IMR-90 (cell line): ENCODE results near the gene TPST1. TPM values are rescaled to one million over a fixed set of nuclear protein-coding genes. Genes with fewer than 3 reads are reported as not detected.

Experiments
- ATAC-seq: fragments of 200-7000 bp; cut with Tn5 transposase; 2 replicates; pipeline ENCODE4 v1.9.1; 2020; ENCODE audit warnings: low read depth, mild to moderate bottlenecking, moderate library complexity
- BruUV-seq: library from RNA; stranded (reverse); fragments of 400-500 nt; replicated peaks from 2 replicates; lab custom pipeline; 2021; lab: Mats Ljungman, UMichigan
- CTCF ChIA-PET: fragments of 300-600 bp; formaldehyde crosslinking; extraction: SDS; loops from one replicate; lab custom pipeline; 2021; ENCODE audit warnings: antibody characterized with exemption; lab: Yijun Ruan, JAX
- POLR2A ChIA-PET: fragments of 300-600 bp; sonication (Branson Sonifier 250); formaldehyde crosslinking; loops from one replicate; lab custom pipeline; 2022; ENCODE audit warnings: antibody characterized with exemption; ENCODE audit not compliant: unreplicated experiment; lab: Charles Lee
- DNase-seq: peaks from one replicate; pipeline ENCODE4 v3.0.0; 2013
- H2AFZ ChIP-seq: replicated peaks from 2 replicates; pipeline ENCODE3; 2013; ENCODE audit warnings: low read length, mild to moderate bottlenecking; ENCODE audit not compliant: poor library complexity
- H2AK5ac ChIP-seq: 2 replicates; pipeline ENCODE4 v1.6.1; 2013; ENCODE audit warnings: low read depth, low read length, inconsistent platforms
- H2AK9ac ChIP-seq: replicated peaks from 2 replicates; pipeline ENCODE3; 2013; ENCODE audit warnings: mild to moderate bottlenecking, low read depth, low read length, moderate library complexity; ENCODE audit not compliant: poor library complexity
- H2BK120ac ChIP-seq: 2 replicates; pipeline ENCODE4 v1.6.1; 2013; ENCODE audit warnings: low read depth, low read length, inconsistent platforms
- H2BK15ac ChIP-seq: 3 replicates; pipeline ENCODE4 v1.6.1; 2013; ENCODE audit warnings: low read depth, low read length, inconsistent platforms
- H2BK20ac ChIP-seq: 2 replicates; pipeline ENCODE4 v1.6.1; 2013; ENCODE audit warnings: low read depth, mild to moderate bottlenecking, inconsistent platforms, low read length, moderate library complexity
- H2BK5ac ChIP-seq: 2 replicates; pipeline ENCODE4 v1.6.1; 2013; ENCODE audit warnings: mild to moderate bottlenecking, low read depth, low read length, inconsistent platforms; ENCODE audit not compliant: poor library complexity, severe bottlenecking
- H3K14ac ChIP-seq: replicated peaks from 2 replicates; pipeline ENCODE4 v1.6.1; 2013; ENCODE audit warnings: low read depth, low read length, inconsistent platforms
- H3K18ac ChIP-seq: 2 replicates; pipeline ENCODE4 v1.6.1; 2013; ENCODE audit warnings: low read depth, low read length, control low read depth
- H3K23ac ChIP-seq: 2 replicates; pipeline ENCODE4 v1.6.1; 2013; ENCODE audit warnings: low read depth, low read length, inconsistent platforms
- H3K27ac ChIP-seq: 2 replicates; pipeline ENCODE4 v1.5.1; 2013; ENCODE audit warnings: mild to moderate bottlenecking, control low read depth, low read length; ENCODE audit not compliant: insufficient read depth
- H3K27me3 ChIP-seq: 2 replicates; pipeline ENCODE4 v1.6.1; 2013; ENCODE audit warnings: low read length; ENCODE audit not compliant: control insufficient read depth, insufficient read depth
- H3K36me3 ChIP-seq: 2 replicates; pipeline ENCODE4 v1.6.1; 2013; ENCODE audit warnings: low read length, mixed read lengths; ENCODE audit not compliant: control insufficient read depth, insufficient read depth
- H3K4ac ChIP-seq: 2 replicates; pipeline ENCODE4 v1.6.1; 2013; ENCODE audit warnings: low read depth, low read length, inconsistent platforms
- H3K4me1 ChIP-seq: 2 replicates; pipeline ENCODE4 v1.6.1; 2013; ENCODE audit warnings: low read length, mixed read lengths; ENCODE audit not compliant: control insufficient read depth, insufficient read depth
- H3K4me2 ChIP-seq: 2 replicates; pipeline ENCODE4 v1.6.1; 2013; ENCODE audit warnings: low read depth, mild to moderate bottlenecking, control low read depth, low read length, moderate library complexity
- H3K4me3 ChIP-seq: 2 replicates; pipeline ENCODE4 v1.5.1; 2013; ENCODE audit warnings: low read depth, mild to moderate bottlenecking, control low read depth, low read length, moderate library complexity; ENCODE audit not compliant: insufficient read depth
- H3K56ac ChIP-seq: 2 replicates; pipeline ENCODE4 v1.6.1; 2013; ENCODE audit warnings: low read length, inconsistent platforms; ENCODE audit not compliant: insufficient read depth; ENCODE audit errors: extremely low read depth
- H3K79me1 ChIP-seq, 2 experiments: 2 replicates each; pipeline ENCODE4 v1.6.1; 2013; ENCODE audit warnings: low read length in 2 of 2, inconsistent platforms in 1 of 2, low read depth in 1 of 2
- H3K9ac ChIP-seq: 2 replicates; pipeline ENCODE4 v1.6.1; 2013; ENCODE audit warnings: low read depth, low read length, control low read depth
- H3K9me1 ChIP-seq: 2 replicates; pipeline ENCODE4 v1.6.1; 2013; ENCODE audit warnings: low read length, inconsistent platforms; ENCODE audit not compliant: insufficient read depth
- H3K9me3 ChIP-seq: 2 replicates; pipeline ENCODE4 v1.6.1; 2013; ENCODE audit warnings: low read length; ENCODE audit not compliant: control insufficient read depth, insufficient read depth
- H4K20me1 ChIP-seq: 2 replicates; pipeline ENCODE4 v1.6.1; 2013; ENCODE audit warnings: low read length, inconsistent platforms; ENCODE audit not compliant: insufficient read depth
- H4K5ac ChIP-seq: 2 replicates; pipeline ENCODE4 v1.6.1; 2013; ENCODE audit warnings: mild to moderate bottlenecking, low read depth, low read length, control low read depth
- H4K8ac ChIP-seq, 2 experiments: 2 replicates each; pipeline ENCODE4 v1.6.1; 2013; ENCODE audit warnings: low read depth in 2 of 2, low read length in 2 of 2, control low read depth in 1 of 2, inconsistent platforms in 1 of 2
- H4K91ac ChIP-seq: 2 replicates; pipeline ENCODE4 v1.6.1; 2013; ENCODE audit warnings: low read depth, low read length, inconsistent platforms; ENCODE audit not compliant: insufficient read depth
- BHLHE40 ChIP-seq: fragments of 150-350 bp; IDR thresholded peaks from 2 replicates; pipeline ENCODE4 v1.6.1; 2016; ENCODE audit warnings: mild to moderate bottlenecking, low read depth, low read length
- CEBPB ChIP-seq: IDR thresholded peaks from 2 replicates; pipeline ENCODE4 v1.6.1; 2012; ENCODE audit warnings: low read depth, low read length, improper control_type of control experiment
- CHD1 ChIP-seq: IDR thresholded peaks from 2 replicates; pipeline ENCODE4 v1.6.1; 2012; ENCODE audit warnings: low read depth, low read length, improper control_type of control experiment
- FOS ChIP-seq: fragments of 150-350 bp; IDR thresholded peaks from 2 replicates; pipeline ENCODE4 v1.6.1; 2016; ENCODE audit warnings: low read depth, low read length
- MAFK ChIP-seq: IDR thresholded peaks from 2 replicates; pipeline ENCODE4 v1.6.1; 2012; ENCODE audit warnings: low read depth, low read length, improper control_type of control experiment
- MXI1 ChIP-seq: IDR thresholded peaks from 2 replicates; pipeline ENCODE4 v1.6.1; 2012; ENCODE audit warnings: low read depth, mild to moderate bottlenecking, low read length, moderate library complexity, borderline replicate concordance
- NFE2L2 ChIP-seq: fragments of 150-350 bp; IDR thresholded peaks from 2 replicates; pipeline ENCODE4 v1.6.1; 2016; ENCODE audit warnings: low read depth, mild to moderate bottlenecking, low read length
- POLR2A ChIP-seq: IDR thresholded peaks from 2 replicates; pipeline ENCODE4 v1.6.1; 2012; ENCODE audit warnings: mild to moderate bottlenecking, low read depth, low read length
- RAD21 ChIP-seq: IDR thresholded peaks from 2 replicates; pipeline ENCODE4 v1.6.1; 2012; ENCODE audit warnings: low read length, improper control_type of control experiment
- RCOR1 ChIP-seq: IDR thresholded peaks from 2 replicates; pipeline ENCODE4 v1.6.1; 2012; ENCODE audit warnings: mild to moderate bottlenecking, low read length, improper control_type of control experiment; ENCODE audit not compliant: insufficient replicate concordance
- RFX5 ChIP-seq: IDR thresholded peaks from 2 replicates; pipeline ENCODE4 v1.8.0; 2012; ENCODE audit warnings: low read depth, mild to moderate bottlenecking, low read length, moderate library complexity
- SMC3 ChIP-seq: fragments of 150-350 bp; IDR thresholded peaks from 2 replicates; pipeline ENCODE4 v1.6.1; 2016; ENCODE audit warnings: low read depth, mild to moderate bottlenecking, antibody characterized with exemption, low read length, moderate library complexity
- WGBS, 2 experiments: methylation state at CpG; one replicate each; pipeline versions ENCODE4 v1.1.5 to v1.1.7; 2013; ENCODE audit warnings: missing lambda C conversion rate in 2 of 2; ENCODE audit not compliant: insufficient read length in 1 of 2; ENCODE audit errors: extremely low coverage in 2 of 2; 5-methylcytosine and 5-hydroxymethylcytosine counted together
- dilution Hi-C: fragments of 300-500 bp; cut with HindIII; formaldehyde crosslinking; loops from one replicate; pipeline ENCODE4 v1.14.3; 2018; ENCODE audit warnings: low sequenced_read_pairs; ENCODE audit not compliant: unreplicated experiment
- in situ Hi-C: fragments of 300-500 bp; cut with MboI; formaldehyde crosslinking; loops from 3 replicates; pipeline ENCODE4 v1.14.3; 2019; ENCODE audit warnings: low sequenced_read_pairs, inconsistent platforms, mixed read lengths
- intact Hi-C: fragments of 100-400 bp; cut with micrococcal nuclease; formaldehyde crosslinking; loops from 2 replicates; pipeline ENCODE4 v1.10.0; 2022
- polyA plus RNA-seq, 3 experiments: library from polyadenylated mRNA; depleted of rRNA; stranded (reverse); fragments of >200 nt; gene quantifications; 2 replicates each; pipeline ENCODE4 v1.2.3, GENCODE V29; 2012; ENCODE audit warnings: low replicate concordance in 1 of 3
- total RNA-seq: library from RNA; depleted of rRNA; stranded (reverse); fragments of >200 nt; gene quantifications from 2 replicates; pipeline ENCODE4 v1.2.3, GENCODE V29; 2012
- TF ChIP-seq, protein P1 (sequence below): conservative IDR thresholded peaks from 2 replicates; pipeline ENCODE4 v1.5.1; 2012; ENCODE audit warnings: mild to moderate bottlenecking, low read depth, low read length, improper control_type of control experiment
- TF ChIP-seq, protein P2 (sequence below): fragments of 150-350 bp; IDR thresholded peaks from 2 replicates; pipeline ENCODE4 v1.6.1; 2016; ENCODE audit warnings: low read depth, mild to moderate bottlenecking, low read length, moderate library complexity, borderline replicate concordance
- TF ChIP-seq, protein P3 (sequence below): fragments of 150-350 bp; IDR thresholded peaks from 2 replicates; pipeline ENCODE4 v1.6.1; 2017; ENCODE audit warnings: mild to moderate bottlenecking, antibody characterized with exemption, low read length, low read depth

TPST1 gene
- total and polyA plus RNA-seq, 2 of the 4 experiments (the other 2 are of a cell fraction) = 37.7 to 58.6 TPM

DNA sequence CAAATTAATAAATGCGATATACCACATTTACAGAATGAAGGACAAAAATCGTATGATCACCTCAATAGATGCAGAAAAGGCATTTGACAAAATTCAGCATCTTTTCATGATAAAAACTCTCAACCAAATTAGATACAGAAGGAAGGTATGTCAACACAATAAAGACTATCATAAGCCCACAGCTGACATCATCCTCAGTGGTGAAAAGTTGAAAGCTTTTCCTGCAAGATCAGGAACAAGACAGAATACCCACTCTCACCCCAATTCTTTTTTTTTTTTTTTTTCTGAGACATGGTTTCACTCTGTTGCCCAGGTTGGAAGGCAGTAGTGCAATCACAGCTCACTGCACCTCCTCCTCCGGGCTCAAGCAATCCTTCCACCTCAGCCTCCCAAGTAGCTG lies 67.2 kb downstream of the TPST1 start:
- WGBS, 2 experiments = no CpG with 5 or more reads among the region's 3 CpGs
- CTCF ChIA-PET = interaction anchor here (0.6 kb wide), 2 partner anchors 11 to 629 kb away, joined by 4 to 5 read pairs; no protein-coding TSS in a partner anchor
- POLR2A ChIA-PET = no interaction called here
- Histone ChIP-seq H3K79me1 (peaks cover 14 to 23% of the 10 kb centered on the region in 2 experiments), H2AK5ac (no peak overlapping the region; the same call in 1 of the 2 replicates), H3K27me3 (no peaks in the 10 kb centered on the region), H2AFZ (no peak overlapping the region), H3K9me1 (no peaks in the 10 kb centered on the region), H4K91ac (no peak overlapping the region), H3K56ac (no peak overlapping the region), H2BK15ac (no peak overlapping the region), H3K18ac (no peak overlapping the region), H2BK120ac (no peak overlapping the region), H2BK20ac (no peak overlapping the region), H3K4me2 (no peak overlapping the region), H4K20me1 (no peaks in the 10 kb centered on the region), H3K36me3 (no peaks in the 10 kb centered on the region; the same call in 1 of the 2 replicates), H3K4ac (no peak overlapping the region), H2AK9ac (no peak overlapping the region), H3K27ac (no peak overlapping the region), H3K4me3 (no peak overlapping the region), H3K9me3 (no peaks in the 10 kb centered on the region), H3K23ac (no peak overlapping the region), H3K14ac (no peak overlapping the region), H3K9ac (no peak overlapping the region), H3K4me1 (peaks cover 10% of the 10 kb centered on the region), H4K5ac (no peak overlapping the region), H2BK5ac (no peak overlapping the region), H4K8ac (no peak overlapping the region)
- no peak for TF ChIP-seq RAD21
- TF ChIP-seq MAFK = no peak
- no peak for TF ChIP-seq BHLHE40
- no peak for TF ChIP-seq CEBPB
- TF ChIP-seq, protein P1, sequence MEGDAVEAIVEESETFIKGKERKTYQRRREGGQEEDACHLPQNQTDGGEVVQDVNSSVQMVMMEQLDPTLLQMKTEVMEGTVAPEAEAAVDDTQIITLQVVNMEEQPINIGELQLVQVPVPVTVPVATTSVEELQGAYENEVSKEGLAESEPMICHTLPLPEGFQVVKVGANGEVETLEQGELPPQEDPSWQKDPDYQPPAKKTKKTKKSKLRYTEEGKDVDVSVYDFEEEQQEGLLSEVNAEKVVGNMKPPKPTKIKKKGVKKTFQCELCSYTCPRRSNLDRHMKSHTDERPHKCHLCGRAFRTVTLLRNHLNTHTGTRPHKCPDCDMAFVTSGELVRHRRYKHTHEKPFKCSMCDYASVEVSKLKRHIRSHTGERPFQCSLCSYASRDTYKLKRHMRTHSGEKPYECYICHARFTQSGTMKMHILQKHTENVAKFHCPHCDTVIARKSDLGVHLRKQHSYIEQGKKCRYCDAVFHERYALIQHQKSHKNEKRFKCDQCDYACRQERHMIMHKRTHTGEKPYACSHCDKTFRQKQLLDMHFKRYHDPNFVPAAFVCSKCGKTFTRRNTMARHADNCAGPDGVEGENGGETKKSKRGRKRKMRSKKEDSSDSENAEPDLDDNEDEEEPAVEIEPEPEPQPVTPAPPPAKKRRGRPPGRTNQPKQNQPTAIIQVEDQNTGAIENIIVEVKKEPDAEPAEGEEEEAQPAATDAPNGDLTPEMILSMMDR = no peak
- TF ChIP-seq NFE2L2 = no peak
- TF ChIP-seq, protein P2, sequence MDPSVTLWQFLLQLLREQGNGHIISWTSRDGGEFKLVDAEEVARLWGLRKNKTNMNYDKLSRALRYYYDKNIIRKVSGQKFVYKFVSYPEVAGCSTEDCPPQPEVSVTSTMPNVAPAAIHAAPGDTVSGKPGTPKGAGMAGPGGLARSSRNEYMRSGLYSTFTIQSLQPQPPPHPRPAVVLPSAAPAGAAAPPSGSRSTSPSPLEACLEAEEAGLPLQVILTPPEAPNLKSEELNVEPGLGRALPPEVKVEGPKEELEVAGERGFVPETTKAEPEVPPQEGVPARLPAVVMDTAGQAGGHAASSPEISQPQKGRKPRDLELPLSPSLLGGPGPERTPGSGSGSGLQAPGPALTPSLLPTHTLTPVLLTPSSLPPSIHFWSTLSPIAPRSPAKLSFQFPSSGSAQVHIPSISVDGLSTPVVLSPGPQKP = no peak
- TF ChIP-seq RFX5 = no peak
- TF ChIP-seq FOS = no peak
- no peak for TF ChIP-seq POLR2A
- no peak for TF ChIP-seq RCOR1
- TF ChIP-seq, protein P3, sequence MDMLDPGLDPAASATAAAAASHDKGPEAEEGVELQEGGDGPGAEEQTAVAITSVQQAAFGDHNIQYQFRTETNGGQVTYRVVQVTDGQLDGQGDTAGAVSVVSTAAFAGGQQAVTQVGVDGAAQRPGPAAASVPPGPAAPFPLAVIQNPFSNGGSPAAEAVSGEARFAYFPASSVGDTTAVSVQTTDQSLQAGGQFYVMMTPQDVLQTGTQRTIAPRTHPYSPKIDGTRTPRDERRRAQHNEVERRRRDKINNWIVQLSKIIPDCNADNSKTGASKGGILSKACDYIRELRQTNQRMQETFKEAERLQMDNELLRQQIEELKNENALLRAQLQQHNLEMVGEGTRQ = no peak
- TF ChIP-seq MXI1 = no peak
- no peak for TF ChIP-seq SMC3
- TF ChIP-seq CHD1 = no peak
- no peak for DNase-seq
- dilution Hi-C loops (no loop called here), intact Hi-C loops (no loop called here), in situ Hi-C loops (no loop called here)
- no peak for ATAC-seq
- no TSS peak for BruUV-seq
